ENCODE results near the gene CTAGE1.
"Not testable (repeated sequence)": the region's sequence is repeated elsewhere in the genome, so short reads cannot be mapped to it uniquely, and the experiment has no call there.

CTAGE1 gene

GRCh38 chr18:22417496-22418188, at the start of gene CTAGE1:
TSS of gene CTAGE1 (minus strand) at chr18:22417915. CDS start at chr18:22417811, 104 bp downstream.
- DNase-seq = no peak

DNA sequence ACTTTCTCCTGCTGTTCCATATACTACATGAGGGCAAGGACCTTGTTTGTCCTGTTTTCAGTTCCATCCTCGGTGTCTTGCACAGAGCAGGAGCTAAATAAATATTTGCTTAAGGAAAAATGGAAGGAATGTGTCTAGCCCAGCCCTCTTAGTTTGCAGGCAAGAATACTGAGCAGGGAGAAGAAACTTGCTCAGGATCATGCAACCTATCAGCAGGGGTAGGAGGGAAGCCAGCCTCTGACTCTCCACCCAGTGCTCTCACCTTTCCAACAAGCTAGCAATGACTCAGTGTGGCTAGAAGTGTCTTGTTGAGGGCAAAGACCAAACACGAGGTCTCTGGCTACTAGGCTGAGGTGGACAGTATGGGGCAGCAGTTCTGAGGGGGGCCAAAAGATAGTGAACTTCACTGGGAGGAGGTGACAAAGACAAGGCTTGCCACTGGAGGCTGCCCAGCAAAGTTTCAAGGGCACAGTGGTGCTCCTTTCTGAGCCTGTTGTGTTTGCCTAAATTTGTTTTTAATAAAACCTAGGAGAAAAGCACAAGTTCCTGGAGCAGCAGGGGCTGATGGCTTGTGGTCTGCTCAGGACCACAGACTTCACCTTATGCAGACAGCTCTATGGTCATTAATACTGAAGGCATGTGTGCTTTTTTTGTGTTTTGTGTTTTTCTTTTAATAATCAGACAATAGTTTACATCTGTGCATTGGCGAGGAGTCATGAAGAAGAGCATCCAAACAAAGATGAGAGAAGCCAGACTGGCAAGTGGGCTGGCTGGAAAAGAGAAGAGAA, 49.1 kb upstream of the CTAGE1 start:
- DNase-seq = no peak

DNA sequence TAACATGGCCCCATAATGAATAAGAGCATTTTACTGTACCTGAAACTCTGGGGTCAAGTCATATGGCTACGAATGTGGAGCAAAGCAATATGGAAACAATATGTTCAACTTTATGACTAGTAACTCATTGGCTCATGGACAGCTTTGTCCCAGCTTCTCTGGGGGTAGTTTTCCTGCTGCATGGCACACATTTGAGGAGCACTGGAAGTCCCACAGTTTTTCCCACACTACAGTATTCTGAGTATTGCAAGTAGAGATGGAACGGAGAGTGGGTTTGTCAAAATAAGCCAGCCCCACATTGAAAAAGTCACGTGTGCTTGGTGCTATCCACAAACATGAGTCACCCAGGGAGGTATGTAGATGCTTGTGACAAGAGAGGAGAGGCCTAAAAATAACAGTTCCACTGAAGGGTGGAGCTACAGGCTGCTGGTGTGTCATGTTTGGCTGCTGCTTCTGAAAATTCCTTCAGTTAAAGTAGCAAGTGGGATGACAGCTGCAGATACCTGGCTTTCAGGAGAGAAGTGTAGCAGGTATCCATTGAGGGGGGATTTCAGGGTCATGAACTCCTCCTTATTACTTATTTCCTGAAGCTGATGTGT, 48.2 kb upstream of the CTAGE1 start:
- no peak for DNase-seq

GRCh38 chr18:22463076-22463475, 45.4 kb upstream of the CTAGE1 start:
- no peak for DNase-seq

DNA sequence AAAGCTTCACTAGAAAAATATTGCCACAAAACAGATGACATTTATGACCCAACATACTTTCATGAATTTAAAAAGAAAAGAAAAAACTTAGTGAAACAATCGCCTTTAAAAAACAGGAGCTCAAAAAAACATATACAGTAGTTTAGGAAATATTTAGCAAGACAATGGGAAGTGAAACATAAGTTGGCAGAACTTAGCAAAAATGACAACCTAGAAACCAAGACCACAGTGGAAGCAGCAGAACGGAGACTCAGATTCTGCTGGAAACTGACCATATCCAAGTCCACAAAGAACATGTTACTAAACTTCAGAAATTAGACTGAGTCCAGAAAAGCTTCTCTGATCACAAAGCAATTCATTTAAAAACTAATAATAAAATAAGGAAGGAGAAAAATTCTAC, 41.8 kb upstream of the CTAGE1 start:
- DNase-seq = no peak

DNA sequence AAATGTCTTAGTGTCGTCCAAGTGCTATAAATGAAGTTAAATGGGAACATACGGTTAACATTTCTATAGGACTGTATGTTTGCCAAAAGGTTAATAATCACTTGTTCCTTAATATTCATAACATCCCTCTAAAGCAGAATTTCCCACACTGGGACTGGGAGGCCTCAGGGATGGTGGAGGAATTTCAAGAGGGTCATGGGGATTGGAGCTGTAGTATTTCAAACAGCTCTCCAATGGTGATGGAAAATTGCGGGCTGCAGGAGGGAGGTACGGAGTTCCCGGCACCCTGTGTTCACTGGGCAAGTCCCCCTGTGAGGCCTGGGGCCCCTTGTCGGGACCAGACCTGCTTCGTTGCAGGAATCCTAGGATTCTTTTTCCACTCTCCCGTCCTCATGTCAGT, 39.8 kb upstream of the CTAGE1 start:
- DNase-seq = no peak

DNA sequence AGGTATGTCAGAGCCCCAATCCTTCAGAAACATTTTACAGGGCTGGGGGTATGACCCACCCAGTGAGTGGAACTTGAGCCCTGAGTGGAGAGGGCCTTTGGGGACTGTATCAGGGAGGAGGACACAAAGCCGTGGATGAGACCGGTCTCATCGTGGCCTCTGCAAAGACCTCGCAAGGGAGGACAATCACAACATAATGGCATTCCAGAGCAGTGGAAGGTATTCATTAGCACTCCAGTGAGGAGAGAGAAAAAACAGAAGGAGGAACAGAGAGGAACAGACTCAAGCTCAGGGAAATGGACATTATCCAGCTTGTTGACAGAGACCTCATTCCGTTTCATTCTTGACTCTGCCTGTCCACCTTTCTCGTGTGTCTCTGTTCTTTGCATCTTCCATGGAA, 38.8 kb upstream of the CTAGE1 start:
- DNase-seq = no peak

- no peak for DNase-seq
Measured at GRCh38 chr18:22456116-22456480, 38.4 kb upstream of the CTAGE1 start.

- DNase-seq = no peak
Measured at GRCh38 chr18:22455425-22456115, 37.9 kb upstream of the CTAGE1 start.

- DNase-seq = no peak
Measured at GRCh38 chr18:22453315-22453714, 35.6 kb upstream of the CTAGE1 start.

DNA sequence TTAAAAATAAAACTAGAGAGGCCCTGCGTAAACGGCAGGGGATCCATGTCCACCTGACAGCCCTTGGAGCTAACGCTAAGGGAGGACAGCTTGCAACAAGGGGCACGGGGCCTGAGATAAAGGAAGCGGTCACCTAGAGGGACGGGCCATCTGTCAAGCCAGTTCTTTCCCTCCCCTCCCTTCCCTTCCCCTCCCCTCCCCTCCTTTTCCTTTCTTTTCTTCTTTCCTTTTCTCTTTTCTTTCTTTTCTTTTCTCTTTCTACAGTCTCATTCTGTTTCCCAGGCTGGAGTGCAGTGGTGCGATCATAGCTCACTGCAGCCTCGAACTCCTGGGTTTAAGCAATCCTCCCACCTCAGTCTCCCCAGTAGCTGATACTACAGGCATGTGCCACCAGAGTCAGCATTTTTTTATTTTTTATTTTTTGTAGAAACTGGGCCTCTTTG, 34.5 kb upstream of the CTAGE1 start:
- DNase-seq = no peak

DNA sequence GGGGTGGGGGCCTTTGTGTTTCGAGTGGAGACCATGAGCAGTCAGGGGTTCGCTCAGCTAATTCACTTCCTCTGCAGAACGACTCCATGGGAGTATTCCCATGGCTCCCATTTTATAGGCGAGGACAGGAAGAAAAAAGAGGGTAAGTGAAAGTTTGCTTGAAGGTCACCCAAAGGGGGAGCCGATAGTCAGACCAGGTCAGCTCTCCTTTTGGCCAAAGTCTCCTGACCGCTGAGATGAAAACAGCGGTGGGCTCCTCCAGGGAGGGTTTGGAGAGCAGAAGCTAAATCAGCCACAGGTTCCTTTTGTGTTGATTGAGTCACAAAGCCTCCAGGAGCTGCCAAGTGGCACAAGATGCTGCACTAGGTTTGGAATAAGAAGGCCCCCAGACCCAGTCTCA, 34.1 kb upstream of the CTAGE1 start:
- no peak for DNase-seq

- DNase-seq = not testable (repeated sequence)
Measured at GRCh38 chr18:22450766-22451165, 33.1 kb upstream of the CTAGE1 start.

DNA sequence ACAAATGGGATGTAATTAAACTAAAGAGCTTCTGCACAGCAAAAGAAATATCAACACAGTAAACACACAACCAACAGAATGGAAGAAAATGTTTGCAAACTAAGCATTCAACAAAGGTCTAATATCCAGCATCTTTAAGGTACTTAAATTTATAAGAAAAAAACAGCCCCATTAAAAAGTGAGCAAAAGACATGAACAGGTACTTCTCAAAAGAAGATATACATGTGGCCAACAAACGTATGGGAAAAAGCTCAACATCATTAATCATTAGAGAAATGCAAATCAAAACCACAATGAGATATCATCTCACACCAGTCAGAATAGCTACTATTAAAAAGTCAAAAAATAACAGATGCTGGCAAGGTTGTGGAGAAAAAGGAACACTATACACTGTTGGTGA, 32.6 kb upstream of the CTAGE1 start:
- not testable (repeated sequence) for DNase-seq

DNA sequence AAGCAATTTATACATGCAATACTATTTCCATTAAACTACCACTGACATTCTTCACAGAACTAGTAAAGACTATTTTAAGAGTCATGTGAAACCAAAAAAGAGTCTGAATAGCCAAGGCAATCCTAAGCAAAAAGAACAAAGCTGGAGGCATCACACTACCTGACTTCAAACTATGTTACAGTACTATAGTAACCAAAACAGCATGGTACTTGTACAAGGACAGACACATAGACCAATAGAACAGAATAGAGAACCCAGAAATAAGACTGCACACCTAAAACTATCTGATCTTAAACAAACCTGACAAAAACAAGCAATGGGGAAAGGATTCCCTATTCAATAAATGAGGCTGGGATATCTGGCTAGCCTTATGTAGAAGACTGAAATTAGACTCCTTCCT, 32.0 kb upstream of the CTAGE1 start:
- DNase-seq = not testable (repeated sequence)

GRCh38 chr18:22448238-22448637, 30.5 kb upstream of the CTAGE1 start:
- no peak for DNase-seq

GRCh38 chr18:22447792-22448191, 30.1 kb upstream of the CTAGE1 start:
- DNase-seq = no peak

DNA sequence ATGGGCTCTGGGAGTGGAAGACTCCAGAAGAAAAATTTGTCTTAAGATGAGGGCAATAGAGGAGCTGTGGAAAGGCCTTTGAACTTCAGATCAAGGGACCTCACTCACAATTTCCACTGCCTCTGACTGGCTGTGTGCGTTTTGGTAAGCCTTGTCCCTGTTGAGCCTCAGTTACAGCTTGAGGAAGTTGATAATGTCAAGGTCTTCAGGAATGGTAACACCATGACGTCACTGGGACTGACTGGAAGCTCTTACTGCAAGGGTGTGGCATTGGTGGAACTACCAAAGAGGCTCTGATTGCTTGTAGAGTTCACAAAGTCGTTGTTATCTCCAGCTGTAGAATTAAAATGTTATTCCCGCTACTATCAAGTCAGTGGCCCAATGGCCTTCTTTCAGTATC, 29.2 kb upstream of the CTAGE1 start:
- no peak for DNase-seq

DNA sequence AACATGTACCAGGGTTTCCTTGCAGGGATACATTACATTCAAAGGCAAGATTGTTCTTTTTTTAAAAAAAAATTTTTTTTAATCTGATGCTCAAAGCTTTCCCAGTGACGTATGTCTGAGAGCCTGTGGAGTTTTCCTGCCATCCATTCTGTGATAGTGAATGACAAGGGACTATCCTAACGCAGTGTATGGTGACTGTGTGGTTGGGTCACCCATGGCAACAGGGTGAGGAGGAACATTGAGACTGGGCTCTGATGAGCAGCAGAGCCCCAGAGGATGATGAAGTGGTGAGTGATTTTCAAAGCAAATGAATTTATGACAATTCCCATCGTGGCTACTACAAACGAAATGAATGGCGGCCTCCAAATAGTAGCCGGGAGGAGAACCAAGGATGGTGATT, 28.6 kb upstream of the CTAGE1 start:
- DNase-seq = no peak

DNA sequence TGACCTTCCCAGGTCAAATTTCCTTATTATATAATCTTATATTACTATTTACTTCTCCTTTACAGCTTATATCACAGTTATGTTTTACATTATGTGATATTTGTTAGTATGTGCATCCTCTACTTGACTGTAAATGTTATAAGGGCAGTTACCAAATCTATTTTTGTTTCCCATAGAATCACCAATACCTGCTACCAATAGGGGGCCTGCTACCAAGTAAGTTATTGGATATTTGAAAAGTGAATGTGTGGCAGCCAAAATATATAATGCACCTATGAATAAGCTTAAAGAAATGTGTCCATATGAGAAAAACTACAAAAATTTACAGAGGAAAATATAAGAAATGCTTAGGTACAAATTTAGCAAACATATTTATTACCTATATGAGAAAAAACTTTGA, 23.9 kb upstream of the CTAGE1 start:
- DNase-seq = no peak

GRCh38 chr18:22439447-22439846, 21.7 kb upstream of the CTAGE1 start:
- no peak for DNase-seq

DNA sequence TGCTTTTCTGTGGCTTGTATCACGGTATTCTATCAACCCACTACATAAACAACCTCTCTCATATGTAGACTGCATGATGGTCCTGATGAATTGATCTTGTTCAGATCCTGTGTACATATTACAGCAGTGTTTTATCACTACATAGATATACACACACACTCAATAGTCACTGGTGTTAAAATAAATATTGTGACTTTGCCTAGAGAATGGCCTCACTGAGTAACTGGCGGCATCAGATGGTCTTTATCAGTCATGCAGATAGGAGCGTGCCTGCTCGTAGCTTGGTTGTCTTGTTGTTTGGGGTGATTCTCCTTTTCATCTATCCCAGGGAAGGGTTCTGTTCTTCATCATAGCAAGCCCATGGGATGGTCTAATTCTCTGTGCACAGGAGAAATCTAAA, 18.4 kb upstream of the CTAGE1 start:
- DNase-seq = no peak

DNA sequence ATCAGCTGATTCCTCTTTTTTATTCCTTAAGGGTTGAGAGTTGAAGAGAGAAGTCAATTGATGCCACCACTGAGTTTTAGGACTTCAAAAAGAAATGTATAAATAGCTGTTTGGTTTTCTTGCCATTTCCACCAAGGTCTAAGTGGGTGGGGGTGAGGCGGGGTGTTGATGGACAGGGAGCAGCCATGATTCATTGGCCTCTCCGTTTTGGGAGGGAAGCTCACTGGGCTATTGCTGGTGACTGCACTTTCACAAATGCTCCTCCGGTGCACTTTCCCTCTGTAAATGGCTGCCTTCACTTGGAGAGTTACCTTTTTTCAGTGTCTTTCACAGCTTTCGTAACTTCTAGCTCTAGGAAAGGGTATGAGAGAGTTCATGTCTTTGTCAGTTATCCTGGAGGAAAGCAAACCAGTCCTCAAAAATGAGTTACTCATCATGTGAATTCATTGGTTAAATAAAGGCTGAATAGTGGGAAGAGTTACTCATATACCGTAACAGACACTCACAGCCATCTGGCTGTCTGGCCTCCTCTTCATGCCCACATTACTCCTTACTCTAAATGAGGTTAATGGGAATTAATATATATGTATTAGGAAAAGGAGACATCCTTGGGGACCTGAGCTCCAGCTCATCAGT, 17.4 kb upstream of the CTAGE1 start:
- no peak for DNase-seq

Measured in NCI-H1105 (cell line).